GM19467 (cell line): ENCODE results near the gene CNGB1.
A peak's percentile ranks its signal among the peaks of the same experiment; 100 is the strongest.
"Not testable (repeated sequence)": the region's sequence is repeated elsewhere in the genome, so short reads cannot be mapped to it uniquely, and the experiment has no call there.

Source experiments
- ATAC-seq: cut with Tn5 transposase; IDR thresholded peaks from one replicate; pipeline ENCODE4 v1.9.1; 2021; ENCODE audit warnings: mild to moderate bottlenecking, moderate library complexity; ENCODE audit not compliant: unreplicated experiment

Gene CNGB1

DNA sequence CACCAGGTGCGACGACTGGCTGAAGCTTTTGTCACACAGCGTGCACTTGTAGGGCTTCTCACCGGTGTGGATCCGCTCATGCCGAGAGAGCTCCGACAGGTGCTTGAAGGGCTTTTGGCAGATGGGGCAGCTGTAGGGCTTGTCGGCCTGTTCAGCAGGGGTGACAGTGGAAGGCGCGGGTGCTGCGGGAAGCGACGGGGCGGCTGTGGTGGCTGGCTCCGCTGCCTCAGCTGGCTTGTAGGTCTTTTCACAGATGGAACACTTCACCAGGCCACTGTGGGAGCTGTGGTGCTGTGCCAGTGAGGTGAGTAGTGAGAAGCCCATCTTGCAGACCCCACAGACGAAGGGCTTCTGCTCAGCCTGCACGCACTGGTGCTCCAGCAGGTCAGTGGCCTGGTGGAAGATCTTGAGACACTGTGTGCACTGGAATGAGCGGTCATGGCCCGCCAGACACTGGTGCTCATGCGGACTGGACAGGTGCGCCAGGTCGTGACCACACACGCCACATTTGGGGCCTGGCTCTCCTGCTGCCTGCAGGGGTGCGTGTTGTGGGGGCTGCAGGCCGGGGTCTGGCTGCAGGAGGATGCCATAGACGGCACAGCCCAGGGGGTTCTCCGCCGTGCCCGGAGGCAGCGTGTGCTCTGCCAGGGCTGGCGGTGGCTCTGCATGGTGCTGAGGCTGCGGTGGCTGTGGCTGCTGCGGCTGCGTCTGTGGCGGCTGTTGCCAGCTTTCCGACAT, 26.8 kb upstream of the CNGB1 start:
- no peak for ATAC-seq

DNA sequence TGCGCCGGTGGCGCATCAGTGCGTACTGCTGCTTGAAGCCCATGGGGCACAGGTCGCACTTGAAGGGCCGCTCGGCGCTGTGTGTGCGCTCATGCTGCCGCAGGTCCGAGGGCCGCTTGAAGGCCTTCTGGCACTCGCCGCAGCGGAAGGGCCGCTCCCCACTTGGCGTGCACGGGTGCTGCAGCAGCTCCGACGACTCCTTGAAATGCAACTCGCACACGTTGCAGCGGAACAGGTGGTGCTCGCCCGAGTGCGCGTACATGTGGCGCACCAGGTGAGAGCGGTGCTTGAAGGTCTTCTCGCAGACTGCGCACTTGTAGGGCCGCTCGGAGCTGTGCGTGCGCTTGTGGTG, 26.2 kb upstream of the CNGB1 start:
- no peak for ATAC-seq

- no peak for ATAC-seq
Measured at GRCh38 chr16:57996406-57997175, 25.7 kb upstream of the CNGB1 start.

DNA sequence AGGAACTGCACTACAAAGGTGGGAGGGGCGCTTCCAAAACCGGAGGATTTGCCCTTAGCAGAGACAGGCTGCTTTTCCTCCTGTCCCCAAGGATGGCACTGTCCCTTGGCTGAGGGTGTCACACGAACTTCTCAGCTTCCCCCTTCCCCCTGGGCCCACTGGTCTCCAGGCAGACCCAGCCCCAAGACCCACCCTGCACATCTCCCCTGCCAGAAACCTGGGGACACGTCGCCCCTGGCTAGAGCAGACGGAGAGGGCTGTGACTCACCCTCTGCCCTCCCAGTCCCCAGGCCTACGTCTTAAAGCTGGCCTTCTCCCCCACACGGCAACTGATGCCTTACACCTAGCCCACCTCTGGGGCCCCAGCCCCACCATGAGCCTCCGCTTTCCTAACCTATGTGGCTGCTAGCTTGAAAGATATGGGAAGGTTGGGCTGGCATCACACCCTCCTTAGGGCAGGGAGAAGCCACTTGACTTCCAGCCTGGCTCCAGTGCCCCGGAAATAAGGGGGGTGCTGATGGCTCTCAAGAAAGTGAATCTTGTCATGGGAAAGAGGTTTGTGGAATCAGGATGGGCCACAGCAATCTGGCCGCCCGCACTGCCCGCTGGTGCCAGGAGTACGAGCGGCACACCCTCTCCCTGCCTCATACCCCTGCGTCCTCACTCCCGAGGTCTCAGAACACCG, 24.9 kb upstream of the CNGB1 start:
- ATAC-seq: no peak

DNA sequence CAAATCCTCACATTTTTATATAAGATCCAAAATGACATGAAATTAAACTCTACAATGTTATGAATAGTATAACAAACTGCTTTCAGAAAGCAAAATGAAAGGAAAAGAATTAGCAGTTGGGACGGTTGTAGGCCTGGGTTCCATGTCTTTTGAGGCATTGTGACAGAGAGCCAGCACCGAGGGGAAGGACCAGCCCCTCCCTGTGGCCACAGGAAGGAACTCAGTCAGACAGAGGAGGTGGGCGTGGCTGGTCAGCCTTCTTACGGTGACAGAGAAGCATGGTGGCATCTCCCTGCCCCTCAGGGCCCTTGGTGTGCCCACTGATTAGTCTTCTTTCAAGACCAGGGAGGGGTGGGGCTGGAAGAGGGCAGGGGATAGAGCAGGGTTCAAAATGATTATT, 23.9 kb upstream of the CNGB1 start:
- ATAC-seq: peak; percentile 50

GRCh38 chr16:57994361-57994760, 23.4 kb upstream of the CNGB1 start:
- no peak for ATAC-seq

- ATAC-seq: no peak
Measured at GRCh38 chr16:57993897-57994296, 23.0 kb upstream of the CNGB1 start.

- ATAC-seq: no peak
Measured at GRCh38 chr16:57993438-57993837, 22.5 kb upstream of the CNGB1 start.

- no peak for ATAC-seq
Measured at GRCh38 chr16:57992084-57992483, 21.2 kb upstream of the CNGB1 start.

- ATAC-seq: no peak
Measured at GRCh38 chr16:57991551-57992059, 20.7 kb upstream of the CNGB1 start.

- no peak for ATAC-seq
Measured at GRCh38 chr16:57988929-57989328, 18.0 kb upstream of the CNGB1 start.

DNA sequence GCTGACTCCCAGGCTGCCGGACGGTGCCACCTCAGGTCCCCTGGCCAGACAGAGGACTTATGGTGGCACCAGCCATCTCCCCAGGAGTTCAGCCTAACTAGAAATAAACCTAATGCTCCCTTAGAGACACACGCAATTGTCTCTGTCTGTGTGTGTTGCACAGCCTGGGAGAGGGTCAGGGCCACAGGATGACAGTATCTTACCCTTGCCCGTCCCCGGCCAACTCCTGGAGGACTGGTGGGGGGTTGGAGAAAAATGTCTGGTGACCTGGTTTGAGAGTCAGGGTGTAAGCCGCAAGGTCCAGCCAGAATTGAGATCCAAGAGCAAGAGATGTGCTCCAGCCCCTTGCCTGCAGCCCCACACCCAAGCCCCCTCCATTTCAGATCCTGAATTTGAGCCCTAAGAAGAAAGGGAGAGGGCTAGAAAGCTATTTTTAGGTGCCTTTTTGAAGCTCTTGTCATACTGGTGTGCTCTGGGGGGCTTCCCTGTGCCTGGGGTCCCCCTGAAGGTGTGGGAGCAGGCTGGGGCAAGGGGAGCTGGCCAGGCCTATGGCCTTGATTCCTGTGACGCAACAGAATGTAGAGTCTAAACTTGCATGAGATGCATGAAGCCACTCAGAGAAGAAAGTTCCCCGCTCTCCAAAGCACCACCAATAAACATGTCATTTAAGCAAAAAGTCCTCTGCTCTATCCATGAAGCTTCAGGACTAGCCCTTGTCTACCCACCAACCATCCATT, 16.7 kb upstream of the CNGB1 start:
- no peak for ATAC-seq

DNA sequence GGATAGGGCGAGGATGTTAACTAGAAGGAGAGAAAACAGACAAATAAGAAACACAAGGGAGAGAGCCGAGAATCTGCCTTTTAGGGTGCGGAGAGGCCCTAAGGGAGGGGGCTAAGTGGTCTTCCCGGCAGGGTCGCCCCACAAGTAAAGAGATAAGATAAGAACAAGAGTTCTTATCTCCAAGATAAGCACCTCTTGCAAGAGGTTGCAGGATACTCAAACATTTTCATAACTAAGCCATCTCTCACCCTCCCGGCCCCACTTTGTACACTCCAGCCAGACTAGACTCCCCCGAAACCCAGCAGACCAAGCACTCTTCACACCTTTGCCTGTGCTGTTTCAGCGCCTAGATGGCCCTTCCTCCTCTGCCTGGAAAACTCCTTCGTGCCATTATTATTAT, 15.3 kb upstream of the CNGB1 start:
- no peak for ATAC-seq

DNA sequence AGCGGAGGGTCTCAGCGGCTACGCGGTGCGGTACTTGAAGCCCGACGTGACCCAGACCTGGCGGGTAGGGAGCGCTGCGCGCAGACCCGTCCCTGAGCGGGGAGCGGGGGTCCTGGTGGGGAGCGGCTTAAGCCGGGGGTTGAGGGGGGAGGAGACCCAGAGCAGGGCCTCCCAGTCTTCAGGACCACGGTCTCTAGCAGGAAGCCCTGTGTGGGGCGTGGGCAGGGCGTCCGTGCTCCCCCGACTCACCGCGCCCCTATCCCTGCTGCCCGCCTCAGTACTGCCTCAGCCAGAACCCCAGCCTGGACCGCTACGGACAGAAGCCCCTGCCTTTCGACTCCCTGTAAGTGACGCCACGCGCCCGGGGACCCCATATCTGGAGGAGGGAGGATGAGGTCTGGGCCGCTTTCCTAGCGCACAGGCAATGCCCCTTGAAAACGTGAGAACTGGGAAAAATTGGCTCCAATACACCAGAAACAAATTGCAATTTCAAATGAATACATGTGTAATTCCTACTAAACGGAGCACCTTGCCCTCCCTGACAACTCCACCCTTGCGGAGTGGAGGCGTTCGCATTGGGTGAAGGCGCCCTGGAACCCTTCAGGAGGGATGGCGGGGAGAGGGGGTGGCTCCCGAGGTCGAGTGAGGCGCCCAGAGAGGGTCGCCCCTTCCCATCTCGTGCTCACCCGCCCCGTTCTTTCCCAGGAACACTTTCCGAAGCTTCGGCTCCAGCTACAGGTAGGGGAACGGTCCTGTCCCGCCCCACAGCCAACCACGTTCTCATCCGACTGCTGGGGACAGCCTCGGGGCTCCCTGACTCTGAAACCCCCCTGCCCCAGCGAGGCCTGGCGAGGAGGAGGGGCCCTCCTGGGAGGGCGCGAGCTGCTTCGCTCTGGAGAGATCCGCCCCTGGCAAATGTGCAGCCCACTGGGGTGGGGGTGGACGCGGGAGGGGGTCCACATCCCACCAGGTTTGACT, 14.6 kb upstream of the CNGB1 start:
- ATAC-seq: peak; percentile 22

GRCh38 chr16:57984443-57985203, 13.7 kb upstream of the CNGB1 start:
- peak; percentile 84 for ATAC-seq

- ATAC-seq: no peak
Measured at GRCh38 chr16:57982385-57982784, 11.5 kb upstream of the CNGB1 start.

DNA sequence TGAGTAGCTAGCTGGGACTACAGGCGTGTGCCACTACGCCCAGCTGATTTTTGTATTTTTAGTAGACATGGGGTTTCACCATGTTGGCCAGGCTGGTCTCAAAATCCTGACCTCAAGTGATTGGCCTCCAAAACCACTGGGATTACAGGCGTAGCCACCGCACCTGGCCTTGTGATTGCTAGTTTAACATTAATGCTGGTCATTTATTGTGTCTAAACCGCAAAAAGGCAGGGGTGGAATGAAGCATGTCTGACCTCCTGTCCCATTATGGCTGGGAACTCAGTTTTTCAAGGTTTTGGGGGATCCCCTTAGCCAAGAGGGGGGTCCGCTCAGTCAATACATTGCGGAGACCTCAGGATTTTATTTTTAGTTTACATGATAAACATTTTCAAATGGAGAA, 10.7 kb upstream of the CNGB1 start:
- ATAC-seq: no peak

DNA sequence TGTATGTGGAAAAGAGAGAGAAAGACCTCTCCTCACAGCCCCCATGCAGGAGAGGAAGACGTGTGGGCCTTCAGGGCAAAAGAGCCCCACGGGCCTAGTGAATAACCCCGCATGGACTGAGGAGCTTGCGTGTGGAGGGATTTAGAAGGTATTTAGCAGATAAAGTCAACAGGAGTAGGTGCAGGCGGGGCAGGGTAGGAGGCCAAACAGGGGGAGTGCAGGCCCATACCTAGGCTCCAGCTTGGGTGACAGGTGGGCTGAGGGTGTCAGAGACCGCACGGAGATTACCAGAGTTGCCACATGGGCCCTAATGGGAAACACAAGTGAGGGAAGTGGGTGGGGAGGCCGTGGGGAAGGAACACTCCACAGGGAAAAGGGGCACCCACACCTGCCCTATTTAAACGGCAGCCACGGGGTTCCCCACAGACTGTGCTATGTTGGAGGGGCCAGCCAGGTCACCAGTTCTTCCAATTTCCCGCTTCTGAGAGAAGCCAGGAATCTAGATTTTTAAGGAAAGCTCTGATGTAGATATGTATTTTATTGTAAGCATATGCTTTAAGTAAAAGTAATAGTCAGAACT, 8.2 kb upstream of the CNGB1 start:
- ATAC-seq: no peak

DNA sequence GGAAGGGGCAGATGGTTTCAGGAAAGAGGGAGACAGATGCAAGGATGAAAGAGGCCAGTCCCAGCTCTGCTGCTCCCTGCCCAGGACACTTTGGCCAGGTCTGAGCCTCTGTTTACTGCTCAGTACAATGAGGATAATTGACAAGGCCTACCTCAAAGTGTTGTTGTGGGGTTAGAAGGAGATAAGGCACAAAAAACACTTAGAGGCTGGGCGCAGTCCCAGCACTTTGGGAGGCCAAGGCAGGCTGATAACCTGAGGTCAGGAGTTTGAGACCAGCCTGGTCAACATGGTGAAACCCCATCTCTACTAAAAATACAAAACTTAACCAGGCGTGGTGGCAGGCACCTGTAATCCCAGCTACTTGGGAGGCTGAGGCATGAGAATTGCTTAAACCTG, 7.1 kb upstream of the CNGB1 start:
- not testable (repeated sequence) for ATAC-seq
